Measurements from ENCODE around the gene SCFD2. TPM values are rescaled to one million over a fixed set of nuclear protein-coding genes. Genes with fewer than 3 reads are reported as not detected.

Gene SCFD2
- total and polyA plus RNA-seq, 10 of the 15 experiments (the other 5 are each of a cell fraction or from before 2014, with no cell fraction given): 4.8 to 37.6 (median 24.9) TPM

- 30% methylated on average over 2 of the region's 2 CpGs for WGBS (ENCODE audit: insufficient coverage, insufficient replicate concordance, low lambda C conversion rate, missing lambda C conversion rate)
- Histone ChIP-seq H3K4me2 (ENCODE audit: control insufficient read depth, insufficient read depth) (no peak overlapping the region), H3K4me1 (ENCODE audit: control insufficient read depth, insufficient read depth, low read length) (no peaks in the 10 kb centered on the region), H2AFZ (ENCODE audit: control insufficient read depth, low read depth, low read length) (no peak overlapping the region), H3K27me3 (replicated peaks in 1 of 2; ENCODE audit: control insufficient read depth in 2 of 2, insufficient read depth in 2 of 2, low read length in 1 of 2) (no peaks in the 10 kb centered on the region), H3K9ac (ENCODE audit: control insufficient read depth, insufficient read depth, low read length) (no peak overlapping the region), H4K20me1 (ENCODE audit: control insufficient read depth, insufficient read depth) (no peaks in the 10 kb centered on the region), H3K79me2 (ENCODE audit: control insufficient read depth, insufficient read depth, low read length) (no peaks in the 10 kb centered on the region), H3K36me3 (ENCODE audit: control insufficient read depth in 2 of 2, insufficient read depth in 2 of 2, low read length in 1 of 2) (no peaks in the 10 kb centered on the region), H3K4me3 (no peak overlapping the region), H3K27ac (ENCODE audit: control insufficient read depth, insufficient read depth) (no peak overlapping the region), H3K9me3 (replicated peaks; ENCODE audit: control insufficient read depth, insufficient read depth, low read length) (no peaks in the 10 kb centered on the region)
- no peak for FAIRE-seq
- TF ChIP-seq SIX5 (IDR thresholded peaks at IDR 0.05; ENCODE audit: low read depth, low read length, severe bottlenecking) (no peak), CBFB (IDR thresholded peaks at IDR 0.05; ENCODE audit: low read depth) (no peak), ZNF217 (IDR thresholded peaks at IDR 0.05) (no peak), MTA2 (IDR thresholded peaks at IDR 0.05; ENCODE audit: low read depth) (no peak), TCF3 (IDR thresholded peaks at IDR 0.05; ENCODE audit: borderline replicate concordance, insufficient read depth, low read depth, low read length) (no peak), SP1 (IDR thresholded peaks at IDR 0.05; ENCODE audit: low read depth, low read length) (no peak)
- ChIA-PET SMC1A (ENCODE audit: uncharacterized antibody, unreplicated experiment) (interaction anchor here (0.6 to 2.2 kb wide), 3 partner anchors 14 to 1185 kb away, joined by 3 to 8 read pairs (median 3); no protein-coding TSS in a partner anchor), CTCF (interaction anchor here (0.9 to 1.0 kb wide), 2 partner anchors 9 to 17 kb away, joined by 3 read pairs; no protein-coding TSS in a partner anchor), RAD21 (ENCODE audit: unreplicated experiment) (no interaction called here), POLR2A (interaction anchor here (0.5 to 0.6 kb wide), 2 partner anchors 21 to 36 kb away, joined by 3 read pairs; no protein-coding TSS in a partner anchor)
- no peak for DNase-seq (ENCODE audit: low read depth, low spot score)
- in situ Hi-C loops (cut with MboI): no loop called here
- ATAC-seq: no peak
- intact Hi-C loops (cut with micrococcal nuclease; ENCODE audit: unreplicated experiment): no loop called here
- no TSS peak for BruUV-seq (replicated peaks)
Measured at GRCh38 chr4:53055274-53055673, 310.6 kb downstream of the SCFD2 start.

GRCh38 chr4:53050361-53050774 lies 315.5 kb downstream of the SCFD2 start:
- ATAC-seq (no peak), DNase-seq (ENCODE audit: low read depth, low spot score) (no peak), FAIRE-seq (no peak)
- no peaks in the 10 kb centered on the region for H3K36me3 ChIP-seq (ENCODE audit: control insufficient read depth in 2 of 2, insufficient read depth in 2 of 2, low read length in 1 of 2)
- H2AFZ ChIP-seq (ENCODE audit: control insufficient read depth, low read depth, low read length): no peak overlapping the region
- intact Hi-C loops (cut with micrococcal nuclease; ENCODE audit: unreplicated experiment): no loop called here
- POLR2A ChIA-PET: no interaction called here
- H3K9ac ChIP-seq (ENCODE audit: control insufficient read depth, insufficient read depth, low read length): no peak overlapping the region
- H4K20me1 ChIP-seq (ENCODE audit: control insufficient read depth, insufficient read depth): no peaks in the 10 kb centered on the region
- RAD21 ChIA-PET (ENCODE audit: unreplicated experiment): no interaction called here
- SMC1A ChIA-PET (ENCODE audit: uncharacterized antibody, unreplicated experiment): no interaction called here
- WGBS (ENCODE audit: insufficient coverage, insufficient replicate concordance, low lambda C conversion rate, missing lambda C conversion rate): 97% methylated on average over 4 of the region's 4 CpGs
- in situ Hi-C loops (cut with MboI): no loop called here
- CTCF ChIA-PET: no interaction called here
- H3K9me3 ChIP-seq (replicated peaks; ENCODE audit: control insufficient read depth, insufficient read depth, low read length): no peaks in the 10 kb centered on the region
- no peak overlapping the region for H3K4me2 ChIP-seq (ENCODE audit: control insufficient read depth, insufficient read depth)
- no peaks in the 10 kb centered on the region for H3K27me3 ChIP-seq (replicated peaks in 1 of 2; ENCODE audit: control insufficient read depth in 2 of 2, insufficient read depth in 2 of 2, low read length in 1 of 2)
- H3K4me3 ChIP-seq: no peak overlapping the region
- H3K4me1 ChIP-seq (ENCODE audit: control insufficient read depth, insufficient read depth, low read length): no peaks in the 10 kb centered on the region
- no peak overlapping the region for H3K27ac ChIP-seq (ENCODE audit: control insufficient read depth, insufficient read depth)
- BruUV-seq (replicated peaks): no TSS peak
- no peaks in the 10 kb centered on the region for H3K79me2 ChIP-seq (ENCODE audit: control insufficient read depth, insufficient read depth, low read length)
- TF ChIP-seq TCF7 (IDR thresholded peaks at IDR 0.05; ENCODE audit: borderline replicate concordance): no peak
- no peak for TF ChIP-seq RAD51 (IDR thresholded peaks at IDR 0.05)
- no peak for TF ChIP-seq CBX3 (IDR thresholded peaks at IDR 0.05; ENCODE audit: borderline replicate concordance, low read depth)
- TF ChIP-seq ZBED1 (IDR thresholded peaks at IDR 0.05; ENCODE audit: borderline replicate concordance): no peak
- TF ChIP-seq TBL1XR1 (IDR thresholded peaks at IDR 0.05; ENCODE audit: low read depth, low read length): no peak
- TF ChIP-seq CBX5 (IDR thresholded peaks at IDR 0.05; ENCODE audit: low read depth): no peak
- TF ChIP-seq ESRRA (IDR thresholded peaks at IDR 0.05; ENCODE audit: low read length): no peak
- TF ChIP-seq ZNF687 (IDR thresholded peaks at IDR 0.05): no peak
- TF ChIP-seq SUZ12 (IDR thresholded peaks at IDR 0.05; ENCODE audit: unreplicated experiment): no peak
